BJ (cell line): ENCODE data around the gene CBLN4. TPM values are rescaled to one million over a fixed set of nuclear protein-coding genes. Genes with fewer than 3 reads are reported as not detected.

ENCODE experiments used
- CTCF ChIA-PET: fragments of 350-600 bp; formaldehyde crosslinking; extraction: SDS; loops from one replicate; lab custom pipeline; 2021; ENCODE audit warnings: antibody characterized with exemption, inconsistent platforms; lab: Yijun Ruan, JAX
- POLR2A ChIA-PET: fragments of 300-600 bp; sonication (Branson Sonifier 250); formaldehyde crosslinking; extraction: SDS; loops from one replicate; lab custom pipeline; 2021; ENCODE audit warnings: antibody characterized with exemption; lab: Charles Lee
- DNase-seq: peaks from one replicate; pipeline ENCODE4 v3.0.0-alpha.2; 2011; ENCODE audit warnings: low read depth
- H3K27me3 ChIP-seq: 2 replicates; pipeline ENCODE4 v1.6.0; 2011; ENCODE audit warnings: low read length; ENCODE audit not compliant: control insufficient read depth, insufficient read depth
- H3K36me3 ChIP-seq: 2 replicates; pipeline ENCODE4 v1.5.1; 2011; ENCODE audit warnings: low read length; ENCODE audit not compliant: control insufficient read depth, insufficient read depth
- H3K4me3 ChIP-seq: 2 replicates; pipeline ENCODE4 v1.5.1; 2011; ENCODE audit warnings: low read depth, mild to moderate bottlenecking, control low read depth, low read length
- polyA plus RNA-seq: library from polyadenylated mRNA; depleted of rRNA; stranded (reverse); fragments of >200 nt; gene quantifications from 2 replicates; pipeline ENCODE4 v1.2.3, GENCODE V29; 2011
- TF ChIP-seq, protein P1 (sequence below): IDR thresholded peaks from 2 replicates; pipeline ENCODE4 v1.5.1; 2011; ENCODE audit warnings: low read depth, mild to moderate bottlenecking, control low read depth, inconsistent platforms, low read length, moderate library complexity; ENCODE audit not compliant: insufficient read depth

The CBLN4 gene
- polyA plus RNA-seq, 1 experiment = not detected

DNA sequence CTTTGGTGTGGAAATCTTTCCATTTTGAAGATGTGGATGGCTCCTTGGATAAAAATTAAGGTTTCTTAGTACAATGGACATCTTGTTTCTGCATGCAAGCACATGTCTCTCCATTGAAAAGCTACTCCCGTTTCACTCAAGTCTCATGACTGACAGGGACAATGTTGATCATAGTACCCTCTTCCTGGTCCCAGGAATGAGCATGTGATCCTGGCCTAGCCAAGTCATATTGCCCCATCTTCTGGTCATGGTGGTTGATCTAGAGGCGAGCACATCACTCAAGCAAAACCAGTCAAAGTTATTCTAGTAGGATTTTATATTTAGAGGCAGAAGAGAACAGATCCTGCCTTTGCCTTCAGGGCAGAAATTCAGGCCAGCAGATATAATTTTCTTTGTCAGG lies 12.2 kb upstream of the CBLN4 start:
- ChIA-PET CTCF (no interaction called here), POLR2A (no interaction called here)
- no peak for DNase-seq
- H3K27me3 ChIP-seq = no peaks in the 10 kb centered on the region
- no peak overlapping the region for H3K4me3 ChIP-seq
- H3K36me3 ChIP-seq = no peaks in the 10 kb centered on the region
- TF ChIP-seq, protein P1, sequence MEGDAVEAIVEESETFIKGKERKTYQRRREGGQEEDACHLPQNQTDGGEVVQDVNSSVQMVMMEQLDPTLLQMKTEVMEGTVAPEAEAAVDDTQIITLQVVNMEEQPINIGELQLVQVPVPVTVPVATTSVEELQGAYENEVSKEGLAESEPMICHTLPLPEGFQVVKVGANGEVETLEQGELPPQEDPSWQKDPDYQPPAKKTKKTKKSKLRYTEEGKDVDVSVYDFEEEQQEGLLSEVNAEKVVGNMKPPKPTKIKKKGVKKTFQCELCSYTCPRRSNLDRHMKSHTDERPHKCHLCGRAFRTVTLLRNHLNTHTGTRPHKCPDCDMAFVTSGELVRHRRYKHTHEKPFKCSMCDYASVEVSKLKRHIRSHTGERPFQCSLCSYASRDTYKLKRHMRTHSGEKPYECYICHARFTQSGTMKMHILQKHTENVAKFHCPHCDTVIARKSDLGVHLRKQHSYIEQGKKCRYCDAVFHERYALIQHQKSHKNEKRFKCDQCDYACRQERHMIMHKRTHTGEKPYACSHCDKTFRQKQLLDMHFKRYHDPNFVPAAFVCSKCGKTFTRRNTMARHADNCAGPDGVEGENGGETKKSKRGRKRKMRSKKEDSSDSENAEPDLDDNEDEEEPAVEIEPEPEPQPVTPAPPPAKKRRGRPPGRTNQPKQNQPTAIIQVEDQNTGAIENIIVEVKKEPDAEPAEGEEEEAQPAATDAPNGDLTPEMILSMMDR = no peak

DNA sequence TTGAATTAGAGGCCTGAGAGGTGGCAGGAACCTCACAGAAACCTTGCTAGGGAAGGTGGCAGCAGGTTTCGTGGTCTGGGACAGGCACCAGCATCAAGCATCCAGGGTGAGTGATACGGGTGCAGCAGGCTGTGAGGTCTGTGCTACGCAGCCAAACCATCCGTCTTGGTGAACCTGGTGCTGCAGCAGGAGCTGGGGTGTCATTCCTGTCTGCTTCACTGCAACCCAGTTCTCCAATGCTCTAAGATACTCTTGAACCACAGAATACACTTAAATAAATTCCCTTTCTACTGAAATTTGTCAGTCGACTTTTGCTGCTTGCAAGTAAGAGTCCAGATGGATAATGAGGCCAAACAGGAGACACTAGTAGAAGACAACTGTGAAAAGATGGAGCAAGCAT lies 9.7 kb upstream of the CBLN4 start:
- no peaks in the 10 kb centered on the region for H3K36me3 ChIP-seq
- POLR2A ChIA-PET = no interaction called here

DNA sequence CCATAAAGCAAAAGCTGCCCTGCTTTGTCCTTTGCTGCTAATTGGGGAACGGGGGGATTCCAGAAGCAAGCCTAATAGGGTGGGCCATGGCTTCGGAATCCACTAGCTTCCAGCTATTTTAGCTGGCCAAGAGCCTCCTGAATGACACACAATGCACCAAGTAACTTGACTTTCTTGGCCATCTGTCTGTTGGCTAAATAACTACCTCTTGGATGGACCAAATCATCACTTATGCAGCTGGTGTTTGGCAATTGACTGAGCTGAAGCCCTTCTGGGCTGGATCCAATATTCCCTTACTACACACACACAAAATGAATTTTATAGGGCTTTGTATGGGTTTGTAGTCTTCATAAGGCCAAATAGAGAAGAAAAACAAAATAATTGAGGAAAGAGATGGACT lies 8.8 kb upstream of the CBLN4 start:
- Histone ChIP-seq H3K4me3 (no peak overlapping the region), H3K36me3 (no peaks in the 10 kb centered on the region), H3K27me3 (no peaks in the 10 kb centered on the region)
- TF ChIP-seq, protein P1 = no peak
- ChIA-PET CTCF (no interaction called here), POLR2A (no interaction called here)
- DNase-seq = no peak

More for the DNA sequence above, 9.7 kb upstream of the CBLN4 start:
- TF ChIP-seq, protein P1 = no peak
- Histone ChIP-seq H3K4me3 (no peak overlapping the region), H3K27me3 (no peaks in the 10 kb centered on the region)
- no peak for DNase-seq
- CTCF ChIA-PET = no interaction called here

DNA sequence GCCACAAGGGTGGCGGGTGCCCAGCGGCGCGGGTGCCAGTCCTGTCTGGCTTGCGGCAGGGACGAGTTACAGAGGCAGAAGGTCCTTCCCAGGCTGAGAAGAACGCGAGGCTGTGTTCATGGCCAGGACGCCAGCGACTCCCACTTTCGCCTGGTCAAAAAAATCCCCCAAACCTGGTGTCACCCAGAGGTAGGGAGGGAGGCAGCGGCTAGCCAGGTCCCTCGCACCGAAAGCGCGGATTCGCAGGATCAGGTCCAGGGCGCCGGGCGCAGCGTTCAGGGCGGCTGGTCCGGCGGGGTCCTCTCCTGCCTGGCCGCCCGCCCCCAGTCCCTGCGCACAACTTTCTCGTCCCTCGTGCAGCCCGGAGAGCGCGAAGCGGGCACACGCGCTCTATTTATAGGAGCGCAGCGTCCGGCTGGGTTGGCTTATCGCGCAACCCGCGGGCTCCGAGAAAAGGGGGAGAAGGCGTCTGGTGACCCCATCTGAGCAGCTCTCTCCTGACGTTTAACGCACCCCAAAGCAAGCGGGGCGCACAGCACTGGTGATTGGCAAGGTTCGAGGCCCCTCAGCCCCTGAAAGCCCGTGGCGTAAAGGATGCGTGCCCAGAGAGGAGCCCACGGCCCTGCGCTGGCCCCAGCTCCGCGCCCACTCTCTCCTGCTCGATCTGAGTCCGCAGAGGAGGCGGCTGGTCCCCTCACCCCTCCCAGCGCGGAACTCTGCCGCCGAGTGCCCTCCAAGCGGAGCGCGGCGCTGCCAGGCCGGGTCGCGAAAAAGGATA lies 519 bp downstream of the CBLN4 start:
- no peak for DNase-seq
- CTCF ChIA-PET = no interaction called here
- TF ChIP-seq, protein P1 = no peak
- Histone ChIP-seq H3K27me3 (no peaks in the 10 kb centered on the region), H3K4me3 (no peak overlapping the region), H3K36me3 (no peaks in the 10 kb centered on the region)
- POLR2A ChIA-PET = no interaction called here

DNA sequence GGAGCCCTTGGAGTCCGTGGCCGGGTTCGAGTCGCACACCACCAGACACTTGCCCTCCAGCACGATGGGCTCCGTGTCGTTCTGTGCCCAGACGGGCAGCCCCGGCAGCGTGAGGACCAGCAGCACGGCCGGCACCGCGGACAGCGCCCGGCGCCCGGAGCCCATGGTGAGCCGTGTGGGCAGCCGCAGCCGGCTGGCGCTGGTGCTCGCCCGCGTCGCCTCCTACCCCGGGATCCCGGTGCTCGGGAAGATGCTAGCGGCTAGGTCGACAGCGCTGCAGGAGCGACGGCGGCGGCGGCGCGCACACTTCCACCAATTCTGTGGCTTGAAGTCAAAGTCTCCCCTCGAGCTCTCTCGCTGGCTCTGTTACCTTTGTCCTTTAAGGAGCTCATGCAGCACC lies 1.3 kb downstream of the CBLN4 start:
- H3K4me3 ChIP-seq = no peak overlapping the region
- H3K27me3 ChIP-seq = no peaks in the 10 kb centered on the region
- DNase-seq = no peak
- CTCF ChIA-PET = no interaction called here
- POLR2A ChIA-PET = no interaction called here
- H3K36me3 ChIP-seq = no peaks in the 10 kb centered on the region
- TF ChIP-seq, protein P1 = no peak
